Neural cell (in vitro differentiated cells): ENCODE data around the gene SLAMF7. TPM values are rescaled to one million over a fixed set of nuclear protein-coding genes. Genes with fewer than 3 reads are reported as not detected.

Source experiments
- H2AFZ ChIP-seq: fragments of 200-600, 300-800 bp; sonication (generic), shearing (Covaris generic); 2 replicates; pipeline ENCODE4 v1.6.0; 2014; ENCODE audit warnings: low read depth, mild to moderate bottlenecking, antibody characterized with exemption, low read length, moderate library complexity
- H3F3A ChIP-seq: fragments of 200-600 bp; shearing (Covaris generic); 2 replicates; pipeline ENCODE4 v1.6.1; 2016; ENCODE audit warnings: mild to moderate bottlenecking, moderate library complexity, mixed read lengths, antibody characterized with exemption, low read length; ENCODE audit not compliant: insufficient read depth, poor library complexity, severe bottlenecking
- H3K27ac ChIP-seq: fragments of 200-600, 300-800 bp; sonication (generic), shearing (Covaris generic); 2 replicates; pipeline ENCODE4 v1.5.1; 2014; ENCODE audit warnings: mild to moderate bottlenecking, low read length, moderate library complexity
- H3K27me3 ChIP-seq: fragments of 300-800, 200-600 bp; sonication (generic), shearing (Covaris generic); 2 replicates; pipeline ENCODE4 v1.6.0; 2014; ENCODE audit warnings: mild to moderate bottlenecking, low read depth, low read length, moderate library complexity; ENCODE audit not compliant: insufficient read depth
- H3K36me3 ChIP-seq: fragments of 300-800, 200-600 bp; sonication (generic), shearing (Covaris generic); 2 replicates; pipeline ENCODE4 v1.5.1; 2014; ENCODE audit warnings: mild to moderate bottlenecking, antibody characterized with exemption, low read length, moderate library complexity; ENCODE audit not compliant: insufficient read depth
- H3K4me2 ChIP-seq: fragments of 300-800, 200-600 bp; sonication (generic), shearing (Covaris generic); 2 replicates; pipeline ENCODE4 v1.6.0; 2014; ENCODE audit warnings: mild to moderate bottlenecking, low read length
- H3K4me3 ChIP-seq: fragments of 300-800, 200-600 bp; sonication (generic), shearing (Covaris generic); 2 replicates; pipeline ENCODE4 v1.5.1; 2014; ENCODE audit warnings: mild to moderate bottlenecking, low read length, moderate library complexity
- H3K79me2 ChIP-seq: fragments of 200-600 bp; shearing (Covaris generic); replicated peaks from 2 replicates; pipeline ENCODE4 v1.6.0; 2014; ENCODE audit warnings: mild to moderate bottlenecking, low read length, moderate library complexity; ENCODE audit not compliant: insufficient read depth
- H3K9ac ChIP-seq: fragments of 300-800, 200-600 bp; sonication (generic), shearing (Covaris generic); 2 replicates; pipeline ENCODE4 v1.6.1; 2016; ENCODE audit warnings: mild to moderate bottlenecking, low read length, mixed read lengths
- H3K9me2 ChIP-seq: fragments of 200-600 bp; shearing (Covaris generic); 2 replicates; pipeline ENCODE4 v1.6.1; 2016; ENCODE audit warnings: mild to moderate bottlenecking, low read length, mixed read lengths; ENCODE audit not compliant: insufficient read depth
- H3K9me3 ChIP-seq: fragments of 200-600, 300-800 bp; sonication (generic), shearing (Covaris generic); 2 replicates; pipeline ENCODE4 v1.6.1; 2016; ENCODE audit warnings: mild to moderate bottlenecking, mixed run types, low read length, moderate library complexity, mixed read lengths
- H4K20me1 ChIP-seq: fragments of 200-600 bp; shearing (Covaris generic); 2 replicates; pipeline ENCODE4 v1.6.1; 2016; ENCODE audit warnings: mild to moderate bottlenecking, mixed run types; ENCODE audit not compliant: insufficient read depth
- EP300 ChIP-seq: fragments of 450-650 bp; conservative IDR thresholded peaks from 2 replicates; pipeline ENCODE4 v1.6.1; 2014; ENCODE audit warnings: antibody characterized with exemption, mild to moderate bottlenecking, moderate library complexity; ENCODE audit not compliant: poor library complexity, severe bottlenecking
- EZH2 ChIP-seq: fragments of 200-600, 300-800 bp; shearing (Covaris generic), sonication (generic); IDR thresholded peaks from 2 replicates; pipeline ENCODE4 v1.6.1; 2014; ENCODE audit warnings: antibody characterized with exemption, low read length, borderline replicate concordance, mild to moderate bottlenecking; ENCODE audit not compliant: insufficient read depth, poor library complexity, severe bottlenecking
- MXI1 ChIP-seq: fragments of 450-650 bp; conservative IDR thresholded peaks from 2 replicates; pipeline ENCODE4 v1.6.1; 2014; ENCODE audit warnings: antibody characterized with exemption, mild to moderate bottlenecking; ENCODE audit not compliant: poor library complexity, severe bottlenecking
- POLR2AphosphoS5 ChIP-seq: IDR thresholded peaks from 2 replicates; pipeline ENCODE4 v1.6.1; 2012
- RAD21 ChIP-seq: fragments of 450-650 bp; conservative IDR thresholded peaks from 2 replicates; pipeline ENCODE4 v1.6.1; 2014; ENCODE audit warnings: antibody characterized with exemption, mild to moderate bottlenecking, moderate library complexity
- REST ChIP-seq: IDR thresholded peaks from 2 replicates; pipeline ENCODE4 v1.6.1; 2012; ENCODE audit warnings: borderline replicate concordance
- SMC3 ChIP-seq: fragments of 450-650 bp; conservative IDR thresholded peaks from 2 replicates; pipeline ENCODE4 v1.6.1; 2014; ENCODE audit warnings: antibody characterized with exemption, mild to moderate bottlenecking, moderate library complexity; ENCODE audit not compliant: poor library complexity
- polyA plus RNA-seq: library from polyadenylated mRNA; depleted of rRNA; stranded (reverse); fragments of >200 nt; gene quantifications from 2 replicates; pipeline ENCODE4 v1.2.3, GENCODE V29; 2014

Gene SLAMF7
- polyA plus RNA-seq, 1 donor from 2014 or later: not detected

GRCh38 chr1:160794376-160794775 lies 55.3 kb downstream of the SLAMF7 start:
- Histone ChIP-seq H3K79me2 (no peaks in the 10 kb centered on the region), H3K27ac (no peak overlapping the region), H3K9me2 (no peaks in the 10 kb centered on the region), H2AFZ (no peak overlapping the region), H3K4me2 (no peak overlapping the region), H3K9me3 (no peaks in the 10 kb centered on the region), H3K36me3 (no peaks in the 10 kb centered on the region), H3K27me3 (no peaks in the 10 kb centered on the region), H3K4me3 (no peak overlapping the region), H3K9ac (no peak overlapping the region), H4K20me1 (no peaks in the 10 kb centered on the region), H3F3A (no peaks in the 10 kb centered on the region)
- TF ChIP-seq EP300: no peak
- no peak for TF ChIP-seq SMC3
- no peak for TF ChIP-seq EZH2
- TF ChIP-seq REST: no peak

GRCh38 chr1:160795951-160796383 lies 56.9 kb downstream of the SLAMF7 start, which contains the start of gene LY9:
LY9 (plus strand) TSS chr1:160796174; CDS start chr1:160796188, 14 bp downstream.
- no peak within 1 kb of the TSS for H3K4me2 ChIP-seq
- H3F3A ChIP-seq: no peaks in the 10 kb centered on the region
- H3K9ac ChIP-seq: no peak within 1 kb of the TSS
- H3K79me2 ChIP-seq: no peaks in the 10 kb centered on the region
- H3K9me2 ChIP-seq: no peaks in the 10 kb centered on the region
- no peaks in the 10 kb centered on the region for H3K36me3 ChIP-seq
- H3K9me3 ChIP-seq: no peaks in the 10 kb centered on the region
- no peak within 1 kb of the TSS for H3K4me3 ChIP-seq
- TF ChIP-seq SMC3: no peak
- TF ChIP-seq RAD21: no peak
- H2AFZ ChIP-seq: no peak within 1 kb of the TSS
- no peaks in the 10 kb centered on the region for H4K20me1 ChIP-seq
- no peaks in the 10 kb centered on the region for H3K27me3 ChIP-seq
- H3K27ac ChIP-seq: no peak within 1 kb of the TSS

- Histone ChIP-seq H3F3A (no peaks in the 10 kb centered on the region), H3K9me2 (no peaks in the 10 kb centered on the region), H3K9me3 (no peaks in the 10 kb centered on the region), H3K4me3 (no peak overlapping the region), H3K27me3 (no peaks in the 10 kb centered on the region), H4K20me1 (no peaks in the 10 kb centered on the region), H3K27ac (no peak overlapping the region), H3K36me3 (no peaks in the 10 kb centered on the region), H3K79me2 (no peaks in the 10 kb centered on the region), H3K4me2 (no peak overlapping the region), H3K9ac (no peak overlapping the region), H2AFZ (no peak overlapping the region)
- TF ChIP-seq MXI1 (no peak), SMC3 (no peak), EP300 (no peak), REST (no peak), POLR2AphosphoS5 (no peak)
Observed at GRCh38 chr1:160797271-160797709, 58.2 kb downstream of the SLAMF7 start.
